Panc1 (cell line): ENCODE data around the gene FOCAD. TPM values are rescaled to one million over a fixed set of nuclear protein-coding genes. Genes with fewer than 3 reads are reported as not detected.

Experiments
- ATAC-seq: fragments of 200-7000 bp; cut with Tn5 transposase; 2 replicates; pipeline ENCODE4 v1.9.1; 2020; ENCODE audit warnings: mild to moderate bottlenecking, moderate library complexity
- BruUV-seq: library from RNA; stranded (reverse); fragments of 400-500 nt; replicated peaks from 2 replicates; lab custom pipeline; 2021; lab: Mats Ljungman, UMichigan
- CTCF ChIA-PET: fragments of 300-600 bp; sonication (Branson Sonifier 250); formaldehyde crosslinking; loops from one replicate; lab custom pipeline; 2022; ENCODE audit warnings: antibody characterized with exemption; lab: Charles Lee
- POLR2A ChIA-PET: fragments of 300-600 bp; sonication (Branson Sonifier 250); formaldehyde crosslinking; loops from one replicate; lab custom pipeline; 2022; ENCODE audit warnings: antibody characterized with exemption; lab: Charles Lee
- DNase-seq: peaks from one replicate; pipeline ENCODE4 v3.0.0-alpha.2; 2010; ENCODE audit warnings: low read depth, low spot score
- H3K27ac ChIP-seq: 2 replicates; pipeline ENCODE4 v1.5.1; 2011; ENCODE audit warnings: mild to moderate bottlenecking, low read length, inconsistent platforms
- H3K27me3 ChIP-seq: fragments of 200-500 bp; sonication (Bioruptor generic); 2 replicates; pipeline ENCODE4 v1.6.0; 2014; ENCODE audit warnings: low read length, inconsistent platforms; ENCODE audit not compliant: control insufficient read depth, insufficient read depth
- H3K36me3 ChIP-seq: fragments of 200-500 bp; sonication (Bioruptor generic); 2 replicates; pipeline ENCODE4 v1.5.1; 2014; ENCODE audit warnings: inconsistent platforms, mild to moderate bottlenecking, low read length, moderate library complexity; ENCODE audit not compliant: control insufficient read depth, insufficient read depth
- H3K4me1 ChIP-seq: 2 replicates; pipeline ENCODE4 v1.5.1; 2011; ENCODE audit warnings: inconsistent platforms, mild to moderate bottlenecking, low read length, moderate library complexity; ENCODE audit not compliant: control insufficient read depth, insufficient read depth
- H3K4me3 ChIP-seq, 2 experiments: 2 replicates each; pipeline ENCODE4 v1.5.1; 2011 to 2012; ENCODE audit warnings: low read depth in 2 of 2, low read length in 2 of 2, mild to moderate bottlenecking in 2 of 2, inconsistent platforms in 1 of 2, moderate library complexity in 1 of 2
- H3K9me3 ChIP-seq: fragments of 200-500 bp; sonication (Bioruptor generic); 2 replicates; pipeline ENCODE4 v1.5.1; 2014; ENCODE audit warnings: low read depth, mild to moderate bottlenecking, inconsistent platforms, low read length, moderate library complexity; ENCODE audit not compliant: control insufficient read depth, insufficient read depth
- CTCF ChIP-seq: fragments of 450-650 bp; IDR thresholded peaks from 2 replicates; pipeline ENCODE4 v1.5.1; 2017; ENCODE audit warnings: mild to moderate bottlenecking
- POLR2AphosphoS5 ChIP-seq: IDR thresholded peaks from 2 replicates; pipeline ENCODE4 v1.6.1; 2012; ENCODE audit warnings: mild to moderate bottlenecking, low read depth, low read length, moderate library complexity
- REST ChIP-seq, 2 experiments: IDR thresholded peaks; 2 replicates each; pipeline ENCODE4 v1.6.1; 2011 to 2012; ENCODE audit warnings: low read depth in 2 of 2, control low read depth in 1 of 2, low read length in 1 of 2, mild to moderate bottlenecking in 1 of 2, moderate library complexity in 1 of 2; ENCODE audit not compliant: insufficient read depth in 1 of 2
- SIN3A ChIP-seq: IDR thresholded peaks from 2 replicates; pipeline ENCODE4 v1.6.1; 2012; ENCODE audit warnings: low read depth, mild to moderate bottlenecking, low read length, moderate library complexity, borderline replicate concordance; ENCODE audit not compliant: insufficient read depth
- TCF7L2 ChIP-seq: IDR thresholded peaks from 2 replicates; pipeline ENCODE4 v1.6.1; 2011; ENCODE audit warnings: mild to moderate bottlenecking, low read depth, low read length, inconsistent platforms
- in situ Hi-C: cut with HindIII; loops from 2 replicates; pipeline ENCODE4 v1.10.0; 2016; ENCODE audit warnings: low sequenced_read_pairs, low pct_unique_long_range_greater_than_20kb
- intact Hi-C: fragments of 100-400 bp; cut with micrococcal nuclease; formaldehyde crosslinking; loops from one replicate; pipeline ENCODE4 v1.10.0; 2022; ENCODE audit not compliant: unreplicated experiment
- total RNA-seq: library from RNA; stranded (reverse); gene quantifications from one replicate; pipeline ENCODE4 v1.2.1, GENCODE V29; 2021; ENCODE audit not compliant: unreplicated experiment

The FOCAD gene
- total RNA-seq, 1 experiment from 2014 or later: 9.8 TPM

- ChIA-PET CTCF (no interaction called here), POLR2A (no interaction called here)
- in situ Hi-C loops: no loop called here
These were observed 14.7 kb downstream of the FOCAD start for GRCh38 chr9:20698782-20699181.

DNA sequence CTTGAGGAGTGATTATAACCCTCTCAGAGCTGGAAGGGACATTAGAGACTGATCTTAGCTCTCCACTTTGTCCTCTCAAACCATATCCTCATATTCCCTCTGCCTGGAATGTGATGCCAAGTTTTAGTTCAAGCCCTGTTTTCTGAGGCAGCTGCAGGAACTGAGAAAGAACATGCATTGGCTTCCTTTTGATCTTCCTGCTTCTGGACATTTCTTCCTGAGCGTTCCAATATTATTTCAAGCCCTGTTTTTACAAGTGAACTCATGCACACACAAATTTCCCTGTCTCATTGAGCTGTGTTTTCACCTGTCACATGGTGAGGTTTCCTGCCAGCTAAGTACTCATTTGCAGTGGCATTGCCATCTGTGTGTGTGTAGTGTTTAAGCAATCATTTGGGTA is 17.0 kb downstream of the FOCAD start:
- DNase-seq (no peak), ATAC-seq (no peak)
- in situ Hi-C loops (no loop called here), intact Hi-C loops (no loop called here)
- BruUV-seq: no TSS peak
- Histone ChIP-seq H3K36me3 (no peaks in the 10 kb centered on the region), H3K4me1 (no peaks in the 10 kb centered on the region), H3K4me3 (no peak overlapping the region), H3K27me3 (no peaks in the 10 kb centered on the region), H3K9me3 (no peaks in the 10 kb centered on the region), H3K27ac (no peak overlapping the region)
- TF ChIP-seq CTCF (no peak), POLR2AphosphoS5 (no peak), SIN3A (no peak), TCF7L2 (no peak), REST (IDR thresholded peaks at IDR 0.05; ENCODE audit: insufficient read depth in 1 of 2, low read depth in 2 of 2, low read length in 1 of 2) (no peak)
- ChIA-PET CTCF (no interaction called here), POLR2A (no interaction called here)

More at GRCh38 chr9:20698782-20699181, 14.7 kb downstream of the FOCAD start:
- TF ChIP-seq TCF7L2 (no peak), POLR2AphosphoS5 (no peak), REST (IDR thresholded peaks at IDR 0.05; ENCODE audit: insufficient read depth in 1 of 2, low read depth in 2 of 2, low read length in 1 of 2) (no peak), CTCF (no peak), SIN3A (no peak)
- Histone ChIP-seq H3K27me3 (no peaks in the 10 kb centered on the region), H3K36me3 (no peaks in the 10 kb centered on the region), H3K4me3 (no peak overlapping the region), H3K9me3 (no peaks in the 10 kb centered on the region), H3K27ac (no peak overlapping the region), H3K4me1 (no peaks in the 10 kb centered on the region)
- ATAC-seq (no peak), DNase-seq (no peak)
- intact Hi-C loops: no loop called here
- no TSS peak for BruUV-seq
